ENCODE data around the gene KCTD13. TPM values are rescaled to one million over a fixed set of nuclear protein-coding genes. Genes with fewer than 3 reads are reported as not detected.
A peak's percentile ranks its signal among the peaks of the same experiment; 100 is the strongest.

The KCTD13 gene
- total and polyA plus RNA-seq, 10 of the 15 experiments (the other 5 are each of a cell fraction or from before 2014, with no cell fraction given): 3.3 to 29.2 (median 12.5) TPM

DNA sequence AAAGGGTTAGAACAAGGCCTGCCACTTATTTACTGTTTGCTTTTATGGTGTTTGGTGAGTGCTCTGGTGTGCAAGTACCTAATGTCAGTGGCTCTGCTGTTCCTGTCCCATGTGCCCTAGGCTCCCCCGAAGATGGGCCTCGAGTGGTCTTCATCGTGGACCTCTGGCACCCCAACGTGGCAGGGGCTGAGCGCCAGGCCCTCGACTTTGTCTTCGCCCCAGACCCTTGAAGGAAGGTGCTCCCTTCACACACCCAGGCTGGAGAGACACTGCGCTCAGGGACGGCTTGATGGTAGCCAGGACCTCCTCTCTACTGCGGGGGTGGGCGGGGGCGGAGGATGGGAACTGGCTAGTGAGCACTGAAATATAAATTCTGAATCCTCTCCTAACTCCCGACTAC, 20.4 kb downstream of the KCTD13 start:
- Histone ChIP-seq H3K27me3 (replicated peaks in 1 of 2; ENCODE audit: control insufficient read depth in 2 of 2, insufficient read depth in 2 of 2, low read length in 1 of 2) (no peaks in the 10 kb centered on the region), H3K4me1 (ENCODE audit: control insufficient read depth, insufficient read depth, low read length) (no peaks in the 10 kb centered on the region), H3K4me2 (ENCODE audit: control insufficient read depth, insufficient read depth) (no peak overlapping the region), H3K36me3 (ENCODE audit: control insufficient read depth in 2 of 2, insufficient read depth in 2 of 2, low read length in 1 of 2) (no peaks in the 10 kb centered on the region), H3K9me3 (replicated peaks; ENCODE audit: control insufficient read depth, insufficient read depth, low read length) (no peaks in the 10 kb centered on the region), H3K4me3 (no peak overlapping the region), H3K79me2 (ENCODE audit: control insufficient read depth, insufficient read depth, low read length) (no peaks in the 10 kb centered on the region), H2AFZ (ENCODE audit: control insufficient read depth, low read depth, low read length) (no peak overlapping the region), H3K9ac (ENCODE audit: control insufficient read depth, insufficient read depth, low read length) (no peak overlapping the region), H4K20me1 (ENCODE audit: control insufficient read depth, insufficient read depth) (no peaks in the 10 kb centered on the region), H3K27ac (ENCODE audit: control insufficient read depth, insufficient read depth) (no peak overlapping the region)
- FAIRE-seq: no peak
- WGBS (ENCODE audit: insufficient coverage, insufficient replicate concordance, low lambda C conversion rate, missing lambda C conversion rate): 89% methylated on average over 13 of the region's 13 CpGs
- intact Hi-C loops (cut with micrococcal nuclease; ENCODE audit: unreplicated experiment): loop anchor here (10.0 kb wide), 1 partner anchor 119 kb away; the partner anchor contains the start of gene C16orf92
- ChIA-PET CTCF (no interaction called here), POLR2A (interaction anchor here (0.6 kb wide), 1 partner anchor 269 kb away, joined by 3 read pairs; no protein-coding TSS in a partner anchor), RAD21 (ENCODE audit: unreplicated experiment) (no interaction called here), SMC1A (ENCODE audit: uncharacterized antibody, unreplicated experiment) (no interaction called here)
- no peak for DNase-seq (ENCODE audit: low read depth, low spot score)
- no TSS peak for BruUV-seq (replicated peaks)
- TF ChIP-seq POLR2A (IDR thresholded peaks at IDR 0.05; ENCODE audit: low read depth, low read length): peak; percentile 57
- TF ChIP-seq, protein P1, sequence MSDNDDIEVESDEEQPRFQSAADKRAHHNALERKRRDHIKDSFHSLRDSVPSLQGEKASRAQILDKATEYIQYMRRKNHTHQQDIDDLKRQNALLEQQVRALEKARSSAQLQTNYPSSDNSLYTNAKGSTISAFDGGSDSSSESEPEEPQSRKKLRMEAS (IDR thresholded peaks at IDR 0.05; ENCODE audit: low read depth, low read length): no peak
- no peak for TF ChIP-seq HDAC2 (IDR thresholded peaks at IDR 0.05)
- TF ChIP-seq ZNF274 (IDR thresholded peaks at IDR 0.05; ENCODE audit: insufficient read depth, insufficient read length): no peak
- no peak for ATAC-seq
- in situ Hi-C loops (cut with MboI): no loop called here

DNA sequence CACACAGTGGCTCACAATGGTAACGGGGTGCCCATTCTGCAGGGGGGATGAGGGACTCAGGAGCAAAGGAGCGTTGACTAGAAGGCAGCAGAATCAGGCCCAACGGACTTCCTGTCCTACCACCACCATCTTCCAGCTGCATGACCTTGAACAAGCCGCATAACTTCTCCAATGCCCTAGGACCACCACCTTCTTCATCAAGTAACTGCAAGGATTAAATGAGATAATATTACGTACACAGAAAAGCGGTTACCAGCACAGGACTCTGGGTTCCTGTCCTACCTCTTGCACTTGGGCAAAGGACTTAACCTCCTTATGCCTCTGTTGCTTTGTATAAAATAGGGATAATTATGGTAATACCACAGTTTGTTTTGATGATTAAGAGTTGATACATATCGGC, 21.1 kb downstream of the KCTD13 start:
- no peaks in the 10 kb centered on the region for H3K4me1 ChIP-seq (ENCODE audit: control insufficient read depth, insufficient read depth, low read length)
- no peak overlapping the region for H3K4me2 ChIP-seq (ENCODE audit: control insufficient read depth, insufficient read depth)
- H3K4me3 ChIP-seq: no peak overlapping the region
- H3K27ac ChIP-seq (ENCODE audit: control insufficient read depth, insufficient read depth): no peak overlapping the region
- H3K9me3 ChIP-seq (replicated peaks; ENCODE audit: control insufficient read depth, insufficient read depth, low read length): no peaks in the 10 kb centered on the region
- no peak for ATAC-seq
- no peak overlapping the region for H3K9ac ChIP-seq (ENCODE audit: control insufficient read depth, insufficient read depth, low read length)
- H2AFZ ChIP-seq (ENCODE audit: control insufficient read depth, low read depth, low read length): no peak overlapping the region
- ChIA-PET SMC1A (ENCODE audit: uncharacterized antibody, unreplicated experiment) (no interaction called here), POLR2A (interaction anchor here (1.1 kb wide), 1 partner anchor 22 kb away, joined by 3 read pairs; the partner anchor contains the start of gene KCTD13), CTCF (no interaction called here), RAD21 (ENCODE audit: unreplicated experiment) (no interaction called here)
- FAIRE-seq: no peak
- H4K20me1 ChIP-seq (ENCODE audit: control insufficient read depth, insufficient read depth): no peaks in the 10 kb centered on the region
- 88% methylated on average over 7 of the region's 7 CpGs for WGBS (ENCODE audit: insufficient coverage, insufficient replicate concordance, low lambda C conversion rate, missing lambda C conversion rate)
- intact Hi-C loops (cut with micrococcal nuclease; ENCODE audit: unreplicated experiment): loop anchor here (10.0 kb wide), 1 partner anchor 120 kb away; the partner anchor contains the start of gene C16orf92
- TF ChIP-seq, protein P2, sequence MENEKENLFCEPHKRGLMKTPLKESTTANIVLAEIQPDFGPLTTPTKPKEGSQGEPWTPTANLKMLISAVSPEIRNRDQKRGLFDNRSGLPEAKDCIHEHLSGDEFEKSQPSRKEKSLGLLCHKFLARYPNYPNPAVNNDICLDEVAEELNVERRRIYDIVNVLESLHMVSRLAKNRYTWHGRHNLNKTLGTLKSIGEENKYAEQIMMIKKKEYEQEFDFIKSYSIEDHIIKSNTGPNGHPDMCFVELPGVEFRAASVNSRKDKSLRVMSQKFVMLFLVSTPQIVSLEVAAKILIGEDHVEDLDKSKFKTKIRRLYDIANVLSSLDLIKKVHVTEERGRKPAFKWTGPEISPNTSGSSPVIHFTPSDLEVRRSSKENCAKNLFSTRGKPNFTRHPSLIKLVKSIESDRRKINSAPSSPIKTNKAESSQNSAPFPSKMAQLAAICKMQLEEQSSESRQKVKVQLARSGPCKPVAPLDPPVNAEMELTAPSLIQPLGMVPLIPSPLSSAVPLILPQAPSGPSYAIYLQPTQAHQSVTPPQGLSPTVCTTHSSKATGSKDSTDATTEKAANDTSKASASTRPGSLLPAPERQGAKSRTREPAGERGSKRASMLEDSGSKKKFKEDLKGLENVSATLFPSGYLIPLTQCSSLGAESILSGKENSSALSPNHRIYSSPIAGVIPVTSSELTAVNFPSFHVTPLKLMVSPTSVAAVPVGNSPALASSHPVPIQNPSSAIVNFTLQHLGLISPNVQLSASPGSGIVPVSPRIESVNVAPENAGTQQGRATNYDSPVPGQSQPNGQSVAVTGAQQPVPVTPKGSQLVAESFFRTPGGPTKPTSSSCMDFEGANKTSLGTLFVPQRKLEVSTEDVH (IDR thresholded peaks at IDR 0.05; ENCODE audit: low read depth, partially characterized antibody): no peak
- TF ChIP-seq POLR2A (IDR thresholded peaks at IDR 0.05; ENCODE audit: low read depth, low read length): peak; percentile 4; the same call in 1 of the 2 replicates
- no peak for TF ChIP-seq NFYB (IDR thresholded peaks at IDR 0.05; ENCODE audit: insufficient read depth, low read depth, low read length)
- no peak for TF ChIP-seq FOS (IDR thresholded peaks at IDR 0.05; ENCODE audit: borderline replicate concordance, extremely low read depth, insufficient read length)
- BruUV-seq (replicated peaks): no TSS peak
- H3K36me3 ChIP-seq (ENCODE audit: control insufficient read depth in 2 of 2, insufficient read depth in 2 of 2, low read length in 1 of 2): no peaks in the 10 kb centered on the region
- H3K79me2 ChIP-seq (ENCODE audit: control insufficient read depth, insufficient read depth, low read length): no peaks in the 10 kb centered on the region
- no peak for DNase-seq (ENCODE audit: low read depth, low spot score)
- no peaks in the 10 kb centered on the region for H3K27me3 ChIP-seq (replicated peaks in 1 of 2; ENCODE audit: control insufficient read depth in 2 of 2, insufficient read depth in 2 of 2, low read length in 1 of 2)
- in situ Hi-C loops (cut with MboI): no loop called here

All from GM12878 (cell line).